ENCODE measurements around the gene SLC27A2.

DNA sequence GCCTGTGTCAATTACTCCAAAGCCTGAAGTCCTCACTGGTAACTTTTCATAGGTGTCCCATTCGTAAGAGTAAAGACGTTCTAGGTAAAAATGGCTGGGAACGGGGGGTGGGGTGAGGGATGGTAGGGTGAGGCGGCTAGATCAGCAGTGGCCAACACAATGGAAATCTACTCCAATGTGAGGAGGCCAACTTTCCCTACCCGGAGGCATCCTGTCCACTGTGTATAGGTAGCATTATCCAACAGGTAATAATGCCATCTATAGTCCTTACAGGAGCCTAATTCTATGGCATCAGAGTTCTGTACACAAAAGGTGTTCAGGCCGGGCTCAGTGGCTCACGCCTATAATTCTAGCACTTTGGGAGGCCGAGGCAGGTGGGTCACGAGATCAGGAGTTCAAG lies 54.4 kb downstream of the SLC27A2 start:
- no peak for TF ChIP-seq CTCF (IDR thresholded peaks at IDR 0.05)
- no peak for TF ChIP-seq EP300 (IDR thresholded peaks at IDR 0.05)
- no peak for TF ChIP-seq POLR2A (IDR thresholded peaks at IDR 0.05)
